ENCODE measurements around the gene TRIB2.

Gene TRIB2

GRCh38 chr2:12701786-12702167 lies 15.0 kb upstream of the TRIB2 start:
- no peak for DNase-seq

DNA sequence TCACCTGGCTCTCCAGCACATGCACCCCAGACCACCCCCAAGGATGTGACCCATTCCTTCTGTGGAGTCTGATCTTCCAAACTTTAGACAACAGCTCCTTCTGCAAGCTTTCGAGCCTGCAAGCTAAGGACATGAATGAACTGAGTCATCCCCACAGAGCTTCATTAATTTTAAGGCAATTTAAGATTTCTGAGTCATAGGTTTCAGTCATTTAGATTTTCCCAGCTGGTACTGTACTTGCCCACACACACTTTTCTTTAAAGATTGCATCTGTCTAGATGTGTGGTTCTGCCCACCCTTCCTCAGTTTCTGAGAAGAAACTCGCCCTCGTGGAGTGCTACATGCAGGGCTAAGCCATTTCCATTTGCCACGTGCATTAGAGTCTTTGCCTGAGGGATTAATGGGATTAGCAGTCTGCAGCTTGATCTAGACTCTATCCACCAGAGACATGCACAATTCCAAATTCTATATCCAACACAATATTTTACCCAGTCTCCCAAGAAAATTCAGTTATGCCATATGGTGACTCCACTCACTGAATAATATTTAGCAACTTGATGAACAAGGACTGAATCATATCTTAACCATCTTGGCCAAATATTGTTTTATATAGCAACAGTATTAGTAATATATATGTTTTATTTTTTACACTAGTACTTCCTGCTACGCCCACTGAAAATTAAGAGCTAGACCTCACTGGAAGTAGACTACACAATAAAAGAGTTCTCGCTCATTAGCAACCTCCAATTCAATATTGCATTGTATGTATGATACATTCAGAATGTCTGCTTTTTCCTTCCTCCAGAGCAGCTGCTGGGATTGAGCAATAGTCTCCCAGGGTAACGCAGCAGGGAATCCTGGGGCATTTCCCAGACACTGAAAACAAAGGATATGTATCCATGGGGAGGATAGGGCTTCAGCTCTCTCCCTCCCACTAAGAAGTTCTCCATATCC lies 14.3 kb upstream of the TRIB2 start:
- DNase-seq: no peak

GRCh38 chr2:12704378-12704777 lies 12.4 kb upstream of the TRIB2 start:
- DNase-seq: no peak

- DNase-seq: no peak
These were observed 11.5 kb upstream of the TRIB2 start for GRCh38 chr2:12705230-12705629.

DNA sequence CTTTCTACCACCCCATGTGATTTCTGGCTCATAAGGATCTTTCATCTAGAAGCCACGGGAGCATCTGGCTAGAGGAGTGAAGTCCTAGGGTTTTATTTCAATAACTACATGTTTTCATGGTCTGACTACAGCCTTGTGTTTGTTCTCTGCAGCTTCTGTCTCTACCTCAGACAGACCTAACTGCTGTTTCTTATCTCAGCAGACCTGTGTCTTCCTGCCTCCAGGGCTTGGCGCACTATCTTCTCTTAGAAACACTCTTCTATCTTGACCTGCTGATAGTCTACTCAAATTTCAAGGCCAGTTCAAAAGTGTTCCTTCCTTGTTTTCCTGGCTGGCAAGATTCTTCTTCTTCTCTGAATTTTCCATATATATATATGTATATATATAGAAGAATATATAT lies 11.0 kb upstream of the TRIB2 start:
- no peak for DNase-seq

DNA sequence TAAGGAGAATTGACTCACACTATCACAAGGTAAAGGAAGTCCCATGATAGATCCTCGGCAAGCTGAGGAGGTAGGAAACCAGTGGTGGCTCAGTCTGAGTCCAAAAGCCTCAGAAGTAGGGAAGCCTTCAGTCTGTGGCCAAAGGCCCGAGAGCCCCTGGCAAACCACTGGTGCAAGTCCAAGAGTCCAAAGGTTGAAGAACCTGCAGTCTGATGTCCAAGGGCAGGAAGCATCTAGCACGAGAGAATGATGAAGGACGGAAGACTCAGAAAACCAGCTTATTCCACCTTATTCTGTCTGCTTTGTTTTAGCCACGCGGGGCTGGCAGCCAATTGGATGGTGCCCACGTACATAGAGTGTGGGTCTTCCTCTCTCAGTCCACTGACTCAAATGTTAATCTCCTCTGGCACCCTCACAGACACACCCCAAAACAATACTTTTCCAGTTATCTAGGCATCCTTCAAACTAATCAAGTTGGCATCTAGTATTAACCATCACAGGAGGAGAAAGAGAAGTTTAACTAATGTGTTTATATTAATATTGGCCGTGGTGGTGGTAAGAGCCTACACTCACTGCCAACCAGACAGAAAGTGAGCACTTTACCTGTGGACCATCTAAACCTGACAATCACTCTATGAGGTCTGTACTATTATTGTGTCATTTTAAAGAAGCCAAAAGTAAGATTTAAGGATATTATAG lies 8.1 kb upstream of the TRIB2 start:
- no peak for DNase-seq

GRCh38 chr2:12709207-12709522 lies 7.6 kb upstream of the TRIB2 start:
- DNase-seq: no peak

GRCh38 chr2:12710301-12710700 lies 6.4 kb upstream of the TRIB2 start:
- no peak for DNase-seq

DNA sequence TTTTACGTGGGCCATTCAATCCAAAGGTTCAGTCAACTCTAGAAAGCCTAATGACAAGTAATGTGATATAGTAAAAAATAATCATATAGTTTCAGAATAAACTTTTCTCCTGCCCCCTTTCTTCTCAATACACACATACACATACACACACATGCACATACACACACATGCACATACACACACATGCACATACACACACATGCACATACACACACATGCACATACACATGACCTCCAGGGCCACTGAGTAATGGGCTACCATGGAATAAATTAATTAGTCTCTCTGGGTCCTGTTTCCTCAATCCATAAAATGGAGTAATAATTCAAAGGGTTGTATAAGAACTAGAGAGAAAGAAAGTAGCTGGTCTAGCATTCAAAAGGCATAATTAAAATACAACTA lies 5.4 kb upstream of the TRIB2 start:
- no peak for DNase-seq

- DNase-seq: no peak
These were observed 3.9 kb upstream of the TRIB2 start for GRCh38 chr2:12712881-12713280.

GRCh38 chr2:12714391-12715221 lies 2.1 kb upstream of the TRIB2 start:
- DNase-seq: no peak

- DNase-seq: no peak
These were observed 1.3 kb upstream of the TRIB2 start for GRCh38 chr2:12715258-12716031.

DNA sequence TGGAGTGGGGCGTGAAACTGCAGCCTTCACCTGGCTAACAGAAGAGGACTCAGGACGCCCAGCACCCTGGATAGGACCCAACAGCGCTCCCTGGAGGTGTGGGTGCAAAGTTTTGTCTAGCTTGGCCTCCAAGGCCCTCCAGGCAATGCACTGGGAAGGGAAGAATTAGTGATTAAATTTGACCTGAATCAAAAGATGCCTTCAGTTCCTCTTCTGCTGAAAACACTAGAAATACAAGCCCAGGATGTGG lies 779 bp upstream of the TRIB2 start:
- no peak for DNase-seq

GRCh38 chr2:12717191-12718014 lies 667 bp downstream of the TRIB2 start:
- DNase-seq: peak; percentile 18

DNA sequence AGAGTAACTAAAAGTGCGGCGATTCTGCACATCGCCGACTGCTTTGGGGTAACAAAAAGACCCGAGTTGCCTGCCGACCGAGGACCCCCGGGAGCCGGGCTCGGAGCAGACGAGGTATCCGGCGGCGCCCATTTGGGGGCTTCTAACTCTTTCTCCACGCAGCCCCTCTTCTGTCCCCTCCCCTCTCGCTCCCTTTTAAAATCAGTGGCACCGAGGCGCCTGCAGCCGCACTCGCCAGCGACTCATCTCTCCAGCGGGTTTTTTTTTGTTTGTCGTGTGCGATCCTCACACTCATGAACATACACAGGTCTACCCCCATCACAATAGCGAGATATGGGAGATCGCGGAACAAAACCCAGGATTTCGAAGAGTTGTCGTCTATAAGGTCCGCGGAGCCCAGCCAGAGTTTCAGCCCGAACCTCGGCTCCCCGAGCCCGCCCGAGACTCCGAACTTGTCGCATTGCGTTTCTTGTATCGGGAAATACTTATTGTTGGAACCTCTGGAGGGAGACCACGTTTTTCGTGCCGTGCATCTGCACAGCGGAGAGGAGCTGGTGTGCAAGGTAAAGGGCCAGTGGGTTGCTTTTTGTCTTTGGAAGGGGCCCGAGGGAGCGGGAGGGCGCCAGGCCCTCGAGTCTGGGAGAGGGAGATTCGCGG lies 1.4 kb downstream of the TRIB2 start:
- no peak for DNase-seq

DNA sequence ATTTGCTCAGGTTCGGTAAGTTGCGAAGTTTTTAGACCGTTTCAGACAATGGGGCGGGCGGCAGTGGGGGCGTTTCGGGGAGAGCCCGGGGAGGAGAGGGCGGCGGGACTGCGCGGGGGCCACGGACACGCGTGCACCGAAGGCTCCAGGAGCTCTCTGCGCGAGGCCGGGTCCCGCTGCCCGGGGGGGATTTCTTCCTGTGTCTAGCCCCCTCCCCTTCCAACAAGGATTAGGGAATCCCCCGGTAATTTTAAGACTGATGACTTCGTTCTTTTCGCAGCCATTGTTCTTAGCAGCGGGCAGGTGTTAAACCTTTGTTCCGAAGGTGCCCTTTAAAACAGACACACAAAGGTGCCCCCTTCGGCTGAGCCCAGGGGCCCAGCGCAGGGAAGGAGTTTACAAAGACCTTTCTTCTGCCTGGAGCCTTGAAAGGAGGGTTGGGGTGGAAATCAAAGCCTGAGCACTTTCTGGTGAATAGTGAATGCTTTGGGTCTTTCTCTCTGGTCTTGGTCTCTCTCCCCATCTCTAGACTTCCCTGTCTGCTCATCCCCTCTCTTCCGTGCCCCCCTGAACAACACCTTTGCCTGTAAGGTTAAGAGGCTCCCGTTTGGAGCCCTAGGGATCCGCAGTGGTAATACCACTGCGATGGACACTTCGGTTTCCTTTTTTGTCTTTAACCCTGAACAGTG lies 2.1 kb downstream of the TRIB2 start:
- DNase-seq: no peak

- DNase-seq: no peak
These were observed 2.9 kb downstream of the TRIB2 start for GRCh38 chr2:12719400-12720277.

DNA sequence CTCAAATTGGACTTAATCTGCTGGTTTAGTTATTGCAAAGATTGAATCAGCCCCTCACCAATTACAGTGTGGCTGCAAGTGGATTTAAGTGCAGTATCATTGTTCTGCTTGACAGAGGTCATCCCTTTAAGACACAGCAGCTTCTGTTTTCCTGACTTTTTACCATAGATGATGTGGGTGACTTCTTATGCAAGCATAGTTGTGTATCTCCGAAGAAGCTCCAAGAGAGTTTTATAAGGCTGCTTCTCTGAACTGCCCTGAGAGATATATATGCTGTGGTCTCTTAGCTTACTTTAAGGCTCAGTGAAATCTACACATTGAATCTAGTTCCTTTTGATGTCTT lies 3.5 kb downstream of the TRIB2 start:
- DNase-seq: no peak

DNA sequence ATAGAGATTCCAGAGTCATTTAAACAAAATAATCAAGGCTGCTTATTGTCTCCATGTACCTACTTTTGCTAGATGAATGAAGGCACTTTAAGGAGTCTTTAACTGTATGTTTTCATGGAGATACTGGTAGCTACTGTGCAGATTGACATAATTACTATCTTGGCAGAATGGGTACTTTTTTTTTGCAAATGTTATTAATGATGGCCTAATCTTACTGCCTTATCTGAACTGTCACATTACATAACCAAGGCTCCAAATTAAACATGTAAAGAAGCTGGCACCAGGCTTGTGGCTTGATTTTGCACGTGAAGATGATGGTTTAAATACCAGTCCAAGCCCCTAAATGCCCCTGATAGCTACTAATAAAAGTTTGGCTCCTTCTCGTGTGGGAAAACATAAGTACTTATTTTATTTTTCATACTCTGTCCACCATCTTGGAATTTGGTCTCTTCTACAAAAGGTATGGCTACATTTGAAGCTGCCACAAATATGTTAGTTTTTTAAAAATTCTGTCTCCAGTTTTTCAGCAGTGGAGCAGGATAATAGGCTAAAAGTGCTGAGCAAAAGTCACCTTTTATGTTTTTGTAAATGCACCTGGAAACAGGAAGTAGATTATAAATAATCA lies 4.1 kb downstream of the TRIB2 start:
- no peak for DNase-seq
